ENCODE results near the gene ASB5.
A peak's percentile ranks its signal among the peaks of the same experiment; 100 is the strongest.

The ASB5 gene

DNA sequence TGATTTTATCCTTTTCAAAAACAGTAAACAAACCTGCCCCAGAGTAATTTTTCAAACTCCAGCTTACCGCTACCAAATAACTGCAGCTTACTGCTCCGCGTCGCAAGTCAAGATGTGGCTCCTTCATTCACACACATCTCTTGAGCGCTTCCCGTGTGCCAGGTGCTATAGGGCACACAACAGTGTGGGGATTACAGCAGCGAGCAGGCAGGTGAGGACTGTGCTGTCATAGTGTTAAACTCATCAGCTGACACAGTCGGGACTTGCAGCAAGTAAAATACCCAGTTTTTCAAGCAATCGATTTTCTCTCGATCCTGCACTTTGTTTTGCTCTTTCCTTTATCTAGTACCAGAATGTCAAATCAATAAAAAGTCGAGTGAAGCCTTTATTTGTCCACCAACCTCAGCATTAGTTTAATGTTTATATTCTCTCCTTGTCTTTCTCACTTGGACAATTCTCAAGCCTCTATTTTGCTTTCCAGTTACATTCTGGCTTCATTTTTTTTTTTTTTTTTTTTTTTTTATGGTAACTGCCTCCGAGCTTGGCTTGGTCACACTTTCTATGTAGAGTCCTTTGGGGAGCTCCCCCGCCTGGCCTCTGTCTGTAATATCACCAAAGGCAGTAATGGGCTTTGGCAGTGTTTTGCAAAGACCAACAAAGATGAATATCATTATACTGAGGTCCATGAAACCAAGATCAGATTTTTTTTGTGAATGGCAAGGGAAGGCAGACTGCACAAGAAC is 8.3 kb upstream of the ASB5 start:
- peak; percentile 85 for DNase-seq (ENCODE audit: low spot score)

DNA sequence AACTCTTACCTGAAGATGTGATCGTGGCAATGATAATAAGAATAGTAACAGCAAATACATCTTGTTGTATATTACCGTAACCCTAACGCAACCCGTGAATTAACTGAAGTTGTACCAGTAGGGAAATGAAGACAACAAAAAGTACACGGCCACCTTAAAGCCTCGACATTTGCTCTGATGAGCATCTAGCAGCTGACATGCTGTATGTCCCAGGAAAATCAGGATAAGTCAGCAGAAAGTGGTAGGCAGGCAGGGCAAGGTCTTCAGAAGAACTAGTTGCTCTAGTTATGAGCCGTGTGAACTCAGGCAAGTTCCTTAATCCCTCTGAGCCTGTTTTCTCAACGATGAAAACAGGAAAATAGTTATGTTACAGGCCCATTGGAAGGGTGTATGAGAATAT is 7.7 kb upstream of the ASB5 start:
- no peak for DNase-seq (ENCODE audit: low spot score)

DNA sequence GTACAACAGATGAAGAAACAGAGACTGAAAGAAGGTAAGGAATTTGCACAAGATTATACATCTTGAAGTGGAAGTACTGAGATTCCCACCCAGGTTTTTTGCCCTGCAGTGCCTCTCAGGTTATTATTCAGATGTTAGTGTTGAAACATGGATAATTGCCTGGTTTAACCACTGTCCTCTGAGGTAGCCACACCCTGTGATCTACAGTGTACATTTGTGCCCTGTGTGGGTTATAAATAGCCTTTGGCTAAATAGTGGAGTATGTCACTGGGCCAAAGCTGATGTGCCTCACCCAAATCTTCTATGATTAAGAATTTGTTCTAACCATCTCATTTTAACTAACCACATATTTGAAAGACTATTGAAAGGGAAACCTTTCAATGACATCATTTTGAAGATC is 5.4 kb upstream of the ASB5 start:
- DNase-seq (ENCODE audit: low spot score), result peak; percentile 63

DNA sequence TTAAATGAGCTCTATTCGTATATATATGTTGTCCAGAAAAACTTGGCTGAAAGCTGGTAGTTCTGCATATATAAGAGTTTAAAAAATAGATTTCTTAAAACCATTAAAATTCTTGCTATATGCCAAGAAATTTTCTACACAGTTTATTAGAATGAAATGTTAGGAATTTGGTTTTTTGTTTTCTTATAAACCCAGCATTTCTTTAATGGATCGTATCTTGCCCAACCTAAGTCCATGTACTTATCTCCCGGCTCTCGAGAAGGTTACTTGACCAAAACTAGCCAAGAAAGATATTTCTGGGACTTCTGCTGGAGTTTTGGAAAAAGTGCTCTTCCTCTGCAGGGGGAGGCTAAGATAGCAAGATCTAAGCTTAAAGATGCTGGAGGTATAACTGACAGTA is 4.7 kb upstream of the ASB5 start:
- no peak for DNase-seq (ENCODE audit: low spot score)

DNA sequence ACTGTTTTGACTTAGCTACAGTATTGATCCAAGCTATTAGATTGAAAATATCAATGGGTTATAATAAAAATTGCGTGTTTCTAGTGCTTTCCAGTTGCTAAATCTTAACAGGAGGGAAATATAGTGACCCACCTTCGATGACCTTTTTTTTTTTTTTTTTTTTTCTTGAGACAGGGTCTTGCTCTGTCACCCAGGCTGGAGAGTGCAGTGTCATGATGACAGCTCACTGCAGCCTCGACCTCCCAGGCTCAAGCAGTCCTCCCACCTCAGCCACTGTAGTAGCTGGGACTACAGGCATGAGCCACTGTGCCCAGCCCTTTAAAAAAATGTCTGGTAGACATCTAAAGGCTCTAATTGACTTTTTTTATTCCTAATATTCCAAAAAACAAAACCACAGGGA is 3.8 kb upstream of the ASB5 start:
- DNase-seq (ENCODE audit: low spot score), result no peak

DNA sequence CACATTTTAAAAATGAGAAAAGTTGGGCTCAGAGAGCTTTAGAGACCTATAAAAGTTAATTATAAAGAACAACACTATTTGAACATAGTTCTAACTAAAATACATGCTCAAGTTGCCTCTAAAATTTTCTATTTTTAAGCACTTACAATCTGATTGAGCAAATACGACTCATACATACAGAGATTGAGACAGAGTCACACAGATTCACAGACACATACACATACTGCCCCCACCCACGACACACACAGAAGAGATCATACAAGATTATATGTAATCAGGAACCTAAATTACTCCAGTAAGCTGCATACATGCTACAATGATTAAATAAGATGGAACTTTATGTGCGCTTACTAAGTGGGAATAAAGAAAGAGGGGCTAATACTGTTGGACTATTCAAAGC is 2.7 kb upstream of the ASB5 start:
- no peak for DNase-seq (ENCODE audit: low spot score)

DNA sequence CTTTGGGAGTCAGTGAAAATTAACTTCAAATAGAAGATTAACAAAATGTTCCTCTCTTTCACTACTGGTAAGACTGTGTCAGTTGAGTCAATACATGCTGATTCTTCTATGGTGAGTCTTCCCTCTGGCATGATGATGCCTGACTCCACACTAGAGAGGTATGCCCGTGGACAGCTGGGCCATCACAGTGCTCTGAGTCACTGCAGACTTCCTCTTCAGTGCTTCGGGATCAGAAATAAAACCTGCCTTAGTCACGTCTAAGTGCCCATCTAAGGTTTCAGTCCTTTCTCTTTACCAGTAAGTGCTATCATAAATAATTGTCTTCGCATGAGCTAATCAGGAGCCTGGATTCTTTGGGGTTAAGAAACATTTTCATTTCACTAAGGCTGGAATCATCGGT is 1.6 kb upstream of the ASB5 start:
- DNase-seq (ENCODE audit: low spot score), result peak; percentile 91

DNA sequence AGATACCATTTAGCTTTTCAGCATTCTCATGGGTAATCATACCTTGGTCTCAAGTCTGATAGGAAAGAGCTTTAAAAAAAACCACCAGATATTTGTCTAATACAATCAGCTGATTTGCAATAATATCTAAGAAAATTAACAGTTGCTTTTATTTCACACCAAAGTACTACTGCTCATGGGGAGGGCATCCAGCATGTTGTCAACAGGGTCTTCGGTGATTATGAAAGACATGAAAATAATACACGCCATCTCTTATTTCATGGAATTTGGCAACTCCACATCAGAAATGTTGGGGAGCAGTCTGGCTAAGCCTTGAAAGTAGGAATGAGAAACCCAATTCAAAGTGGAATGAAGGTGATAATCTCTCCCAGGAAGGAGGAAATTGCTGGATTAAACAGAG is 3.0 kb downstream of the ASB5 start:
- no peak for DNase-seq (ENCODE audit: low spot score)

DNA sequence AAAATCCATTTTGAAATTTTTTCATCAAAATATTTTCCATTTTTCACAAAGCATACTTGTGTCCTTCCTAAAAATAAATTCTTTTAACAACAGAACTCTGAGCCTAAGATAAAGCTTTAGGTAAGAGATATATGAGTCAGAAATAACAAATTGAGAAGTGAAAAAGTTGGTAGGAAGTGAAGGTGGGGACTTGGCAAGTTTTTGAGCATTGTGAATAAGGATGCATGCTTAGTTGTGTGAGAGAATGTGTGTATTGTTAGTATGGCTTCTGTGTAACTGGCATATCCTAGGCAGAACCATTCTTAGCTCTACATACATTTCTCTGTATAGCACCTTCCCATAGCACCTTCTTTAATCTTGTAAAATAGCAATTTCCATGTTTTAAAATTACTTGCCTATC is 6.8 kb downstream of the ASB5 start:
- DNase-seq (ENCODE audit: low spot score), result no peak

DNA sequence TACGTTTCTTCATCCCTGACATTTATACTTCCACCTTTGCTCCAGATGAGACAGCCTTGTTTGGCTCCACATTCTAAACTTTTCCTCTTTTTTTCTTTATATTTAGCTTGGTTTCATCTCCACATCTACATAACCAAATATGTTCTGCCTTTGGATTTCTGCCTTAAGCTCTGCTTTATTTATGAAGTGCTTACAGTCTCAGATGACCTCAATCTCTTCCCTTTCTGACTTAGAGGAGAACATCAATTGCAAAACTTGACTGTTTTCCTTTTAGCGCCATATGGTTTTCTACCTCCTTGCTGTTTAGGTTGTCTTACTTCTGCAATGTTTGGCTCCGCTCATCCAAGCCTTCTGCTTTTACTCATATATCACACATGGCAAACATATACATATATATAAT is 7.5 kb downstream of the ASB5 start:
- no peak for DNase-seq (ENCODE audit: low spot score)

DNA sequence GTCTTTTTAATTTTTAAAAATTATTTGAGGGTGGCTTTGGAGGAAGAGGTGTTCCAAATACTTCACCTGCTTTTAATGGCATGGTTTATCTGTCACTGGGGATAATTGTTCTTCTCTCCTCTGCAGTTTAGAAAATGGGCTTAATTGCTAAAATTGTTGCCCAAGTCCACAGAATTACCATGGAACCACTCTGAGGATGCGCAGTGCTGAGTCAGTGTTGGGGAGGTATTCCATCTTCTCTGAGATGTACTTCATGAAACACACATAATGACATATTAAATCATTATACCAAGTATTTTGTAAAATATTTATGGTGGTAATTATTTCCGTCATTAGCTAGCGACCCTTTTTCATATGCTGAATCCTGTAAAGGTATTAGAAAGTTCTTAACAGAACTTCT is 8.0 kb downstream of the ASB5 start:
- no peak for DNase-seq (ENCODE audit: low spot score)

DNA sequence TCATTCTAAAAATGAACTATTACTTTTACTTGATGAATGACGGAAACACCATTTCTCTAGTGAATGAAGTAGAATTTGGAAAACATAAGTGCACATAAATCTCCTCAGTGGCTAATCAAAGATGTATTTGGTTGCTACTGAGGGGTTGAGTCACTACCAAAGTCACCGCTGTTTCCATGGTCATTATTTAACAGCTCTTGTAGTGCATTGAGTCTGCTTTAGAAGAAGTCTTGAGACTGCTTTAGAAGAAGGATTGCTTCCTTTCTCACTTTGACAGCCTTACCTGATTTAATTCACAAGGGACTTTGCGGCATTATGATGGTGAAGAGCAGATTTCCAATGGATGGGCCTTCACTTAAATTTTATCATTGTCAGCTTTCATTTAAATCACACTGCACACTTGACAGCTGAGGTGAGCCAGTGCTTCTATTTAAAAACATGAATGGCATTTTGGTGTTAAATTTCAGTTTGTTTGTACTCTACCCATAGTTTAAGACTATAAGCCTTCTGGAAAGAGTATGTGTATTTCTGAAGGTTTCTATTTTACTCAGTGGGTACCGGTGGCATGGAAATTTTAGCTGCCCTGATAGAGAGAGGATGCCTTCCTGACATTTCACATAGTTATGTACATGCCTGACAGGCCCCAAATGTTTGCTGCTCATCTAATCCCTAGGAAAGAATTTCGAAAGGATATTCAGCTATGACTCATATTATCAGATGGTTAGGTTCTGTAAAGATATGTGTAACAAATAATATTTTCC is 9.5 kb downstream of the ASB5 start:
- peak; percentile 47 for DNase-seq (ENCODE audit: low spot score)

DNA sequence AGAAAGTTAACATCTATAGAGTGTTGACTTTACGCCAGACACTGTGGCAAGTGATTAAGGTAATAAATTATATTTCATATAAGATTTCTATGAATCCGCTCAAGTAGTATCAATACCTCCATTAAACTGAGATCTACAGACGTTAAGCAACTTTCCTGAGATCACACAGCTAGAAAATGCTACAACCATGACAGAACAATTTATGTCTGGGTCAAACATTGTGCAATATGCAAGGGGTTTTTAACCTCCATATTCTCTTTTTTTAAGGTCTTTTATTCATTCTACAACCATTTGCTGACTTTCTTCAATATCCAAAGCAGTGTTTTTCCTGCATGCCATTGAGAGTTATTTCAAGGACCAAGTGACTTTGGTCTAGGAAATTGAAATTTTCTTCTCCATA is 10.9 kb downstream of the ASB5 start:
- DNase-seq (ENCODE audit: low spot score), result no peak

DNA sequence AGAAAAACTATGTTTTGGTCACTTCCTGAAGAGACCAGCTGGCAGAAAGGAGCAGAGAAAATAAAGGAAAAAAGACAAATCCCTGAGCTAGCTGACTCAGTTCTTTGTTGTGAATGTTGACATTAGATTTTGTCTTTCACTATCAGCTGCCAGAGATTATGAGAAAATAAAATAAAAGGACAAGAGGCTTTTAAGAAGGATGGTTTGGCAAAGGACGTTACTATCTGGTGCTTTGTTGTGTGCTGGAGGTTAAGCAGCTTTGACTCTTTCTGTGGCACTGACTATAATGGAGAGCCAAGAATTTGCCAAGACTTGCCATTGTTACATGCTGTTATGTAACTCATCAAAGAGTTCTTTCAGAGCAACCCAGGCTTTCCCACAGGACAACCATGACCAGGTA is 12.1 kb downstream of the ASB5 start:
- no peak for DNase-seq (ENCODE audit: low spot score)

DNA sequence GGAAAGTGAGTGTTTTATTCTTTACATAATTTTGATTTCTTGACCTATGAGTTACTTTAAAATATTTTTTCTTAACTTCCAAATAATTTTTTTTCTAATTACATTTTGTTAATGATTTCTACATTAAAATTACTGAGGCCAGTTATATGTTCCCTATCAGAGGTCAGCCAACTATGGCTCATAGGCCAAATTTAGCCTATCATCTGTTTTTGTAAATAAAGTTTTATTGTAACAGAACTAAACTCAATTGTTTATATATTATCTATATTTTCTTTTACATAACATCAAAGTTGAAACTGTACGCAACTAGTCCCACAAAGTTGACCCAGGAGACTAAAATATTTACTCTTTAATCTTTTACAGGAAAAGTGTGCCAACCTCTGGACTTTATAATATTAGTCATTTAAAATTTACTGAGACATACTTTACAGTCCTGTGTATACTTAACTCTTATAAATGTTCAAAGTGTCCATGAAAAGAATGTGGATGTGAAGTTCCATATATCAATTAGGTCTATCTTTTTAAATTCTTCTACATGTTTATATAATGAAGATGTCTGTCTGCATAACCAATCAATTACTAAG is 26.2 kb downstream of the ASB5 start:
- no peak for DNase-seq (ENCODE audit: low spot score)

DNA sequence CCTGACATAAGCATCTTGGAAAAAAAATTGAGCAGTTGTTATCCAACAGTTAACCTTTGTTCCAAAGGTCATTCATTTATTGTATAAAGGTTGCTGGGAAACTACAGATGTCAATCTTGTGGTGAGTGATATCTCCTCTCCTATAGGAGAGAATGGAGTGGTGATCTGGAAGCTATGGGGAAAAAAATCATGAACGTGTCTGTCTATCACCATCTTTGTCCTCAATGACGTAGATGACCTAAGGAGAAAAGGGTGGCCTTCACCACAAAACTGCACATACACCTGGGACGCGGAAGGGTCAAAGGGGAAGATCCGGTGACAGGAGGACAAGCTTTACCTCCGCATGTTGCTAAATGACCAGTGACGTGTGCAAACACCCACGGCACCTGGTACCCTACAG is 27.3 kb downstream of the ASB5 start:
- no peak for DNase-seq (ENCODE audit: low spot score)

DNA sequence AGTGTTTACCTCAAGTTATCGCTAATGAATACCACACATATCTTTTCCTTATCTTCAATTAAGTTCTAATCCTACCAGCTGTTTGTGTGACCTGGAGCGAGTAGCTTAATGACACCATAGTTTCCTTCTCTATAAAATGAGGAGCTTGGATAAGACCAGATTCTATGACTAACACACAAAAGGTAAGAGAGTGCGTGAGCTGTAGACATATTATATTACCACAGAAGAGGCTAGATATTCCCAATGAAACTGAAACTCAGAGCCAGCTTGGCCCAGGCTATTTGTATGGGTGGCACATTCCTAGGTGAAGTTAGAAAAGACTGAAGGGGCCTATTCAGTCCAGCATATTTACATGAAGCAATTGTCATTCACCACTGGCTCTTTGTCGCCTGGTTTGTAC is 30.2 kb downstream of the ASB5 start:
- no peak for DNase-seq (ENCODE audit: low spot score)

DNA sequence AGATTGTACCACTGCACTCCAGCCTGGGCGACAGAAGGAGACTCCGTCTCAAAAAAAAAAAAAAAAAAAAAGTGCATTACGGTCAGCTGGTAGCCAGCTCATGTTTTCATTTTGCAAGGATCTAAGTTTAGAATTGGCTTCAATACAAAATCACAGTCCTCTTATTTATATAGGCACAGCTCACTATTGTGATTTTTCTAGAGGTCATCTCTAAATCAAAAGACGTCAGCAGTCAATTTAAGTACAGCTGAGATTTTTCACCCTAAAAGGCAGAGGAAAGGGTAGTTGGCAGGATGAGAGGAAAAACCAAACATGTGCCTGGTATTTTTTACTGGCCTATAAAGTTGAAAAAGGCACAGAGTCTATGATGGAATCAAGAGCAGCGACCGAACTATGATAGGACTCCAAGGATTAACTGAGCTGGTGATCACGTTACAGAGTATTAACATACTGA is 30.8 kb downstream of the ASB5 start:
- DNase-seq (ENCODE audit: low spot score), result peak; percentile 39

DNA sequence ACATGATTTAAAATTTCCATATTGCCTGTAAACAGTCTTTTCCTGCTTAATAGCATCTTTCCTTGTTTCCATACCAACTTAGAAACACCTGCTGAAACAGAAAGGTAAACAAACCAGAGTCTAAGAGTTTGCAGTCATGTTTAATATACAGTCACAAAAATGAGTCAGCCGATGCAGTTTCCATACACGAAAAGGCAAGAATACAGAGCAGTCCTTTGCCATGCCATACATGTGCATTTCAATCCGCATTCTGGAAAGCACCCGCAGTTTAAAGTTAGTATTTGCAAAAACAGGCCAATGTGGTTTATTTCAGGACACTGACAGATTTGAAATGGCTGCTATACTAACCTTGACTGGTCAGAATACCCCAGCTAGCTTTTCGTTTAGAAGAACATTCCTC is 32.1 kb downstream of the ASB5 start:
- DNase-seq (ENCODE audit: low spot score), result no peak

DNA sequence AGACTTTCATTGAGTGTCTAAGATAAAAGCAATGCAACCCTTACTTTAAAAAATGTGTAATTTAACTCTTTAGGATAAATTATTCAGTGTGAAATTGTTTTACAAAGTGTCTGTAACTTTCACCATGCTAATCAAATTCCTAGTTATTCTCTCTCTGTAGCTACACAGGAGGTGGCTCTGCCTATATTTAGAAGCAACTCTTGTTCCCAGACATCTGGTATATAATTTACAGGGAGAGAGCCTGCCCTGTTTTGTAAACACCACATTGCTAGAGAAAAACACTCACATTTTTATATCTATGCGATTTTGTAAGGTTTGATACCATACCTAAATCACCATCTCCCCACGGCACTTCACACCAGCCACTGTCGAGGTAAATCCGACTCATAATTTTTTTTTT is 38.2 kb downstream of the ASB5 start:
- no peak for DNase-seq (ENCODE audit: low spot score)

DNA sequence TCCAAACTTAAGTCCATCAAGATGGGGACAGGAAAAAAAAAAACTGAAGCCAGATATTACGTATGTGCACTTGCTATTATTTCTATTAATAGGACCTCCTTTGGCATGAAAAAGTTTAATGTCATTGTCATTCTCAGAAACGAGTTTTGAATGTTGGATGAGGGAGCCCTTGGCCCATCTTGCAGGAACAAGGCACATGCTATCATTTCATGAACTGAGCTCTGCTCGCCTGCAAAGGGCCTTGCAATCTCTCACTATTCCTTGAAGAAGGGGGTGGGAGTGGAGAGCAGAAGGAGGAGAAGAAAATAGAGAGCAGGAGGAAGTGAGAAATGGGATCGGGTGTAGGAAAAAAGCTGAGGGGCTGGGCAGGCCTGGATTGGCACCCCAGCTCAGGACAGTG is 39.4 kb downstream of the ASB5 start:
- DNase-seq (ENCODE audit: low spot score), result no peak

DNA sequence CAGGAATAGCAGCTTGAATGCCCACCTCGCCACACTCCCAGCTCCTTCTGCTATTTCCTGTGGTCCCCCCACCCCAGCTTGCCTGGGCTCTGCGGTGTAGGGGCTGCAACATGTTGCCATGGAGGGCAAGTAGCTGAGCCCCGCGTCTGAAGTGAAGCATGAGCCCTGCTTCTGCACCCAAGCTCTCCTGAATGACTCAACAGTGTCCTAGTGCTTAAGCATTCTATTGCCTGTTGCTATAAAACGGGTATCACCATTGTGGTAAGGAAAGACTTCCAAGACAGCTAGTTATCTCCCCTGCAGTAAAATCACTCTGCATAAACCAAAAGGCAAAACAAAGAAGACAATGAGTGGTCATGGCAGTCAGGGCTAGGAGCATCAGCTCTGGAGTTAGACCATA is 42.3 kb downstream of the ASB5 start:
- DNase-seq (ENCODE audit: low spot score), result no peak

DNA sequence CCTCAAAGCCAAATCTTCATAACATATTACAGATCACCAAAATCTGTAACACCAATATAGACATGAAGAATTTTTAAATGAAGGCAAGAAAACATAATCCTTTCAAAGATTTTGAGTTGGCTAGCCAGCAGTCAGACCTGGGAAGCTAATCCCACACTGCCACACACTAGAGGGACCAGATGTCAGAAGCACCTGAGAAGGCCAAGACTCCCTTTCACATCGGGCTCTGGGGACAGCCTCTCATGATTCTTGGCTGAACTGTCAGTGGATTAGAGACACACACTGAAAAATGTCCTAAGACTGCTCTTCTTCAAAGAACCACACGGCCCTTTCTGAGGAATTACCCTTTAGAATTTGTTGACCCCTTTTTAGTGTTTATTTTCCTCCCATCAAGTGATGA is 45.5 kb downstream of the ASB5 start:
- no peak for DNase-seq (ENCODE audit: low spot score)

DNA sequence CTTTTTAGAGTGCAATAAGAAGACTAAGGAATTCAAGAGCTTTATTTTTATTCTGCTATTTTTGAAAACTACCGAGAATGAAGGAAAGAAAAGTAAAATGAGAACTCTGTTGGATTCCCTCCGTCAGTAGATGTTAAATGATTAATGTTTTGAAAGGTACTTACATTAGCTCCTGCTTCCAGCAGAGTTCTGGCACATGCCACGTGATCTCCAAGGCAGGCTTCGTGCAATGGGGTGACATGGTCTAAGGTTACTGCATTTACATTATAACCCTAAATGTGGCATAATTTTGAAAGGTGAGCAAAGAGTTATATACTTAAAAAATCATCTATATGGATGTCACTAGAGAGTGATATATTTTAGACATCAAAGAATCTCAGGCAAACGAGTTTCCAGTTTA is 46.9 kb downstream of the ASB5 start:
- DNase-seq (ENCODE audit: low spot score), result no peak
